BJ (cell line): ENCODE data around the gene KDM5B. TPM values are rescaled to one million over a fixed set of nuclear protein-coding genes. Genes with fewer than 3 reads are reported as not detected.

Source experiments
- polyA plus RNA-seq: library from polyadenylated mRNA; depleted of rRNA; stranded (reverse); fragments of >200 nt; gene quantifications from 2 replicates; pipeline ENCODE4 v1.2.3, GENCODE V29; 2011; rRNA removed
- small RNA-seq: library from RNA; depleted of rRNA; stranded (forward); fragments of <200 nt; gene quantifications from one replicate; pipeline ENCODE3, GENCODE V24; 2012; ENCODE audit warnings: low replicate concordance, low read depth; ENCODE audit not compliant: insufficient read length

Gene KDM5B
- polyA plus RNA-seq, 1 experiment = 39.6 TPM

Small RNAs within 50 kb of the gene (small RNA-seq; reads per million reads assigned to genes)
- gene AC098934.3 = not detected

Other genes starting within 250 kb of the KDM5B start
- 0.01 TPM in 1 of 2 replicates, not detected in the other for gene SYT2, start 98.0 kb downstream of the KDM5B start, polyA plus RNA-seq
- gene PCAT6, start 2.5 kb upstream of the KDM5B start, polyA plus RNA-seq = 3.2 and 3.3 TPM in 2 replicates
- 9.7 and 14.4 TPM in 2 replicates for gene RABIF, start 80.7 kb upstream of the KDM5B start, polyA plus RNA-seq
- 22.7 and 35.0 TPM in 2 replicates for gene KLHL12, start 118.8 kb upstream of the KDM5B start, polyA plus RNA-seq
- 190 and 199 TPM in 2 replicates for gene ADIPOR1, start 149.9 kb upstream of the KDM5B start, polyA plus RNA-seq
- 62.0 and 72.0 TPM in 2 replicates for gene CYB5R1, start 158.8 kb upstream of the KDM5B start, polyA plus RNA-seq
- 103 and 111 TPM in 2 replicates for gene TMEM183A, start 199.0 kb upstream of the KDM5B start, polyA plus RNA-seq
- gene PPFIA4, start 218.1 kb upstream of the KDM5B start, polyA plus RNA-seq = 2.0 and 3.8 TPM in 2 replicates